ENCODE measurements around the gene CAB39.

The CAB39 gene

DNA sequence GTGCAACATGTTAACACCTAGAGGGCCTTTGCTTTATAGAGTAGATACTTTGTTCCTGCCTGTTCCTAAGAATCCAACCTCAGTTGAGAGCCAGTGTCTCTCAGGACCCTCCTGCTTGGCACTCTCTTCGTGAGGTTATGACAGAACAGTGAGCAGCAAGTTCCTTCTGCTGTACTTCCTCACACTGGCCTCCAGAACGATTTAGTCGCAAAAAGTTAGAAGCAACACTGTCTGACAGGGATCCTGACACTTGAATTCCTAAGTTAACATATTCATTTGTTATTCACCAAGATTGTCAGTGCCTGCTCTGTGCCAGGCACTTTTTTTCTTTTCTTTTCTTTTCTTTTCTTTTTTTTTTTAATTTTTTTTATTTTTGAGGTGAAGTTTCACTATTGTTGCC, 95.1 kb downstream of the CAB39 start:
- no peak for DNase-seq (ENCODE audit: low read depth)
- H3K4me3 ChIP-seq (ENCODE audit: low read depth, low read length): no peak overlapping the region
- TF ChIP-seq, protein P1, sequence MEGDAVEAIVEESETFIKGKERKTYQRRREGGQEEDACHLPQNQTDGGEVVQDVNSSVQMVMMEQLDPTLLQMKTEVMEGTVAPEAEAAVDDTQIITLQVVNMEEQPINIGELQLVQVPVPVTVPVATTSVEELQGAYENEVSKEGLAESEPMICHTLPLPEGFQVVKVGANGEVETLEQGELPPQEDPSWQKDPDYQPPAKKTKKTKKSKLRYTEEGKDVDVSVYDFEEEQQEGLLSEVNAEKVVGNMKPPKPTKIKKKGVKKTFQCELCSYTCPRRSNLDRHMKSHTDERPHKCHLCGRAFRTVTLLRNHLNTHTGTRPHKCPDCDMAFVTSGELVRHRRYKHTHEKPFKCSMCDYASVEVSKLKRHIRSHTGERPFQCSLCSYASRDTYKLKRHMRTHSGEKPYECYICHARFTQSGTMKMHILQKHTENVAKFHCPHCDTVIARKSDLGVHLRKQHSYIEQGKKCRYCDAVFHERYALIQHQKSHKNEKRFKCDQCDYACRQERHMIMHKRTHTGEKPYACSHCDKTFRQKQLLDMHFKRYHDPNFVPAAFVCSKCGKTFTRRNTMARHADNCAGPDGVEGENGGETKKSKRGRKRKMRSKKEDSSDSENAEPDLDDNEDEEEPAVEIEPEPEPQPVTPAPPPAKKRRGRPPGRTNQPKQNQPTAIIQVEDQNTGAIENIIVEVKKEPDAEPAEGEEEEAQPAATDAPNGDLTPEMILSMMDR (IDR thresholded peaks at IDR 0.05; ENCODE audit: control insufficient read depth, extremely low read depth, insufficient read depth): no peak

GRCh38 chr2:230809015-230809414, 96.4 kb downstream of the CAB39 start:
- no peak overlapping the region for H3K4me3 ChIP-seq (ENCODE audit: low read depth, low read length)
- no peak for DNase-seq (ENCODE audit: low read depth)
- TF ChIP-seq, protein P1 (IDR thresholded peaks at IDR 0.05; ENCODE audit: control insufficient read depth, extremely low read depth, insufficient read depth): no peak

GRCh38 chr2:230809677-230810251, 97.1 kb downstream of the CAB39 start:
- DNase-seq (ENCODE audit: low read depth): no peak
- no peak overlapping the region for H3K4me3 ChIP-seq (ENCODE audit: low read depth, low read length)
- TF ChIP-seq, protein P1 (IDR thresholded peaks at IDR 0.05; ENCODE audit: control insufficient read depth, extremely low read depth, insufficient read depth): no peak

- TF ChIP-seq, protein P1 (IDR thresholded peaks at IDR 0.05; ENCODE audit: control insufficient read depth, extremely low read depth, insufficient read depth): no peak
- no peak overlapping the region for H3K4me3 ChIP-seq (ENCODE audit: low read depth, low read length)
- no peak for DNase-seq (ENCODE audit: low read depth)
Measured at GRCh38 chr2:230811508-230811907, 98.9 kb downstream of the CAB39 start.

- DNase-seq (ENCODE audit: low read depth): peak; percentile 63
- TF ChIP-seq, protein P1 (IDR thresholded peaks at IDR 0.05; ENCODE audit: control insufficient read depth, extremely low read depth, insufficient read depth): no peak
- H3K4me3 ChIP-seq (ENCODE audit: low read depth, low read length): no peak overlapping the region
Measured at GRCh38 chr2:230812033-230812432, 99.4 kb downstream of the CAB39 start.

DNA sequence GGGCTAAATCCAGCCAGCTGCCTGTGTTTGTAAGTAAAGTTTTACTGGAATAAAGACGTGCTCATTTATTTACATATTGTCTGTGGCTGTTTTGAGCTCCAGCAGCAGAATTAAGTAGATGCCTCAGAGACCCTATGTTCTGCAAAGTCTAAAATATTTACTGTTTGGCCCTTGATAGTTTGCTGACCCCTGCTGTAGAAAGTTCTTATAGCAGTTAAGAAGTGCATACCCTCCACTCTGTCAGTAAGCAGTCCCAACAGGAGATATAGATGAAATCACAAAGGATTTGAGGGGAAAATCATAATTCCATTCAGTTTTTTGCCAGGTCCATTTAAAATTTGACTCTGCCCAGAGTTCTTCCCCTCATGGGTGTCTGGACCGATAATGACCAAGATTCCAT, 102.0 kb downstream of the CAB39 start:
- TF ChIP-seq, protein P1 (IDR thresholded peaks at IDR 0.05; ENCODE audit: control insufficient read depth, extremely low read depth, insufficient read depth): peak; percentile 49
- peak; percentile 10 for DNase-seq (ENCODE audit: low read depth)
- no peak overlapping the region for H3K4me3 ChIP-seq (ENCODE audit: low read depth, low read length)

DNA sequence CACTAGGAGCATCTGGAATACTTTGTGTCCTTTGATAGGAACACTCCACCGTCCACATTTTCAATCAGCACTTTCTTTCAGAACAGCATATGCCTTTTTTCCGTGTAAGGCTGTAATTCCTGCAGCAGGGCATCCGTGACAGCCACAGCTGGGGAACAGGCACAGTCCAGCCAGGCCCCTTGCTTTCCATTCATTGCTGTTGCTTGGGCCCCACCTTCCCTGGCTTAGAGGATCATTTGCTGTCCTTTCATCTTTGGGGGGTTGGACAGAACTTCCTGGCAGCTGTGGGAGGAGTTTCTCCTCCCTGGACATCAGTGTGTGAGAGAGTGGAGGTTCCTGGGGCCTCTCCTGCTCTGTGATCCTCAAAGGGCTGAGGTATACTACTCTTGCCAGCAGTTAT, 102.4 kb downstream of the CAB39 start:
- no peak for DNase-seq (ENCODE audit: low read depth)
- TF ChIP-seq, protein P1 (IDR thresholded peaks at IDR 0.05; ENCODE audit: control insufficient read depth, extremely low read depth, insufficient read depth): no peak
- no peak overlapping the region for H3K4me3 ChIP-seq (ENCODE audit: low read depth, low read length)

Measured in LNCaP clone FGC (cell line).